Caco-2 (cell line): Measurements from ENCODE around the gene CRTC1. TPM values are rescaled to one million over a fixed set of nuclear protein-coding genes. Genes with fewer than 3 reads are reported as not detected.

Source experiments
- BruUV-seq: library from RNA; stranded (reverse); fragments of 400-500 nt; replicated peaks from 2 replicates; lab custom pipeline; 2021; lab: Mats Ljungman, UMichigan
- CTCF ChIA-PET: fragments of 300-600 bp; sonication (Branson Sonifier 250); formaldehyde crosslinking; loops from one replicate; lab custom pipeline; 2022; ENCODE audit warnings: antibody characterized with exemption; lab: Charles Lee
- POLR2A ChIA-PET: fragments of 300-600 bp; sonication (Branson Sonifier 250); formaldehyde crosslinking; loops from one replicate; lab custom pipeline; 2022; ENCODE audit warnings: antibody characterized with exemption; lab: Charles Lee
- DNase-seq, 2 experiments: peaks; one replicate each; pipeline versions ENCODE4 v3.0.0 to v3.0.0-alpha.2; 2020 to 2022
- H3K27me3 ChIP-seq: replicated peaks from 2 replicates; pipeline ENCODE4 v1.6.0; 2011; ENCODE audit warnings: low read length; ENCODE audit not compliant: control insufficient read depth, insufficient read depth
- H3K36me3 ChIP-seq: 2 replicates; pipeline ENCODE4 v1.5.1; 2011; ENCODE audit warnings: low read length; ENCODE audit not compliant: control insufficient read depth, insufficient read depth
- H3K4me1 ChIP-seq: fragments of 250-450 bp; sonication (Bioruptor Pico); 2 replicates; pipeline ENCODE4 v1.5.1; 2020; ENCODE audit warnings: mild to moderate bottlenecking
- H3K4me3 ChIP-seq: 2 replicates; pipeline ENCODE4 v1.5.1; 2011; ENCODE audit warnings: low read depth, mild to moderate bottlenecking, control low read depth, low read length
- H3K9me3 ChIP-seq: fragments of 250-450 bp; sonication (Bioruptor Pico); 2 replicates; pipeline ENCODE4 v1.5.1; 2020; ENCODE audit warnings: mild to moderate bottlenecking, moderate library complexity
- H3K27ac Mint-ChIP-seq: one replicate; pipeline ENCODE4 v1.8.0; 2022; ENCODE audit warnings: mixed read lengths; ENCODE audit not compliant: unreplicated experiment
- H3K27me3 Mint-ChIP-seq: one replicate; pipeline ENCODE4 v1.8.0; 2022; ENCODE audit warnings: mixed read lengths; ENCODE audit not compliant: insufficient read depth, unreplicated experiment
- H3K36me3 Mint-ChIP-seq: one replicate; pipeline ENCODE4 v1.8.0; 2022; ENCODE audit warnings: mild to moderate bottlenecking, mixed read lengths; ENCODE audit not compliant: insufficient read depth, unreplicated experiment
- H3K4me1 Mint-ChIP-seq: one replicate; pipeline ENCODE4 v1.8.0; 2022; ENCODE audit warnings: low read depth, mixed read lengths; ENCODE audit not compliant: unreplicated experiment
- H3K4me3 Mint-ChIP-seq: one replicate; pipeline ENCODE4 v1.8.0; 2022; ENCODE audit warnings: mild to moderate bottlenecking, moderate library complexity, mixed read lengths; ENCODE audit not compliant: unreplicated experiment
- H3K9me3 Mint-ChIP-seq: one replicate; pipeline ENCODE4 v1.8.0; 2022; ENCODE audit warnings: mixed read lengths; ENCODE audit not compliant: unreplicated experiment
- CTCF ChIP-seq, 2 experiments: fragments of 200-600 bp in 1 of 2; IDR thresholded peaks; 1 replicate in 1 of 2; 2 replicates in 1 of 2; pipeline versions ENCODE4 v1.5.1 to v1.8.0; 2011 to 2022; ENCODE audit warnings: antibody characterized with exemption in 1 of 2, control low read depth in 1 of 2, inconsistent platforms in 1 of 2, low read depth in 1 of 2, low read length in 1 of 2, mild to moderate bottlenecking in 1 of 2, moderate library complexity in 1 of 2; ENCODE audit not compliant: insufficient read depth in 1 of 2, severe bottlenecking in 1 of 2, unreplicated experiment in 1 of 2
- intact Hi-C: fragments of 100-400 bp; cut with micrococcal nuclease; formaldehyde crosslinking; loops from one replicate; pipeline ENCODE4 v1.10.0; 2022; ENCODE audit not compliant: unreplicated experiment
- total RNA-seq: library from RNA; stranded (reverse); gene quantifications from 2 replicates; pipeline ENCODE4 v1.2.3, GENCODE V29; 2022

Gene CRTC1
- total RNA-seq, 1 experiment from 2014 or later = 13.8 TPM

DNA sequence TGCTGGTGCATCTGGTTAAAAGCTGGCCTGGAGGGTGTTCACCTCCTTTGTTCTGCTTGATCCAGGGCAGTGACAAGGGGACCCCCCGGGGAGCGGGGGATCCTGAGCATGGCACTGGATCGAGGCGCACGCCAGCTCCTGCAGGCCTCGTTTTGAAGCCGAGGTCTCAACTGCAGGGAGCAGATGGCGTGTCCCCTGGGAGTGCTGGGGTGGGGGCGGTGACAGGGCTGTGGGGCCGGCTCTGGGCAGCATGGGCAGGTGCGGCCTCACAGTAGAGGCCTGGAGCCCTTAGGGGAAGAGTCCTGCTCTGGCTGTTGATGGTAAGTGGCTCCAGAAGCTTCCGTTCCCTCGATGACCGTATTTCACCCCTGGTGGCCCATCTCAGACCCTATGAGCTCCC is 51.8 kb downstream of the CRTC1 start:
- CTCF ChIA-PET = no interaction called here

GRCh38 chr19:18735752-18736151 is 52.3 kb downstream of the CRTC1 start:
- no peaks in the 10 kb centered on the region for H3K27me3 Mint-ChIP-seq
- intact Hi-C loops = no loop called here
- Histone ChIP-seq H3K9me3 (no peaks in the 10 kb centered on the region), H3K4me1 (peaks cover 64% of the 10 kb centered on the region), H3K36me3 (no peaks in the 10 kb centered on the region), H3K27me3 (no peaks in the 10 kb centered on the region), H3K4me3 (no peak overlapping the region)
- ChIA-PET CTCF (no interaction called here), POLR2A (no interaction called here)
- H3K4me1 Mint-ChIP-seq = peaks cover 39% of the 10 kb centered on the region
- H3K27ac Mint-ChIP-seq = no peak overlapping the region
- no peaks in the 10 kb centered on the region for H3K9me3 Mint-ChIP-seq
- H3K4me3 Mint-ChIP-seq = no peak overlapping the region
- DNase-seq = no peak
- BruUV-seq = no TSS peak
- peaks cover 8% of the 10 kb centered on the region for H3K36me3 Mint-ChIP-seq
- TF ChIP-seq CTCF (IDR thresholded peaks at IDR 0.05; ENCODE audit: insufficient read depth in 1 of 2, low read depth in 1 of 2, low read length in 1 of 2, severe bottlenecking in 1 of 2, unreplicated experiment in 1 of 2) = no peak

More for the DNA sequence above, 51.8 kb downstream of the CRTC1 start:
- POLR2A ChIA-PET = no interaction called here
- peaks cover 60% of the 10 kb centered on the region for H3K4me1 ChIP-seq
- H3K36me3 ChIP-seq = no peaks in the 10 kb centered on the region
- H3K4me3 ChIP-seq = no peak overlapping the region
- no peaks in the 10 kb centered on the region for H3K27me3 Mint-ChIP-seq
- H3K4me1 Mint-ChIP-seq = peaks cover 35% of the 10 kb centered on the region
- no peaks in the 10 kb centered on the region for H3K27me3 ChIP-seq
- no peak overlapping the region for H3K27ac Mint-ChIP-seq
- no peak for DNase-seq
- TF ChIP-seq CTCF (IDR thresholded peaks at IDR 0.05; ENCODE audit: insufficient read depth in 1 of 2, low read depth in 1 of 2, low read length in 1 of 2, severe bottlenecking in 1 of 2, unreplicated experiment in 1 of 2) = no peak
- no TSS peak for BruUV-seq
- no peak overlapping the region for H3K4me3 Mint-ChIP-seq
- intact Hi-C loops = no loop called here
- H3K9me3 Mint-ChIP-seq = no peaks in the 10 kb centered on the region
- H3K36me3 Mint-ChIP-seq = peaks cover 4% of the 10 kb centered on the region
- no peaks in the 10 kb centered on the region for H3K9me3 ChIP-seq

- intact Hi-C loops = no loop called here
- peaks cover 32% of the 10 kb centered on the region for H3K4me1 Mint-ChIP-seq
- no peak for TF ChIP-seq CTCF (IDR thresholded peaks at IDR 0.05; ENCODE audit: insufficient read depth in 1 of 2, low read depth in 1 of 2, low read length in 1 of 2, severe bottlenecking in 1 of 2, unreplicated experiment in 1 of 2)
- POLR2A ChIA-PET = no interaction called here
- H3K9me3 Mint-ChIP-seq = no peaks in the 10 kb centered on the region
- H3K4me3 ChIP-seq = no peak overlapping the region
- no peaks in the 10 kb centered on the region for H3K9me3 ChIP-seq
- CTCF ChIA-PET = no interaction called here
- H3K4me3 Mint-ChIP-seq = no peak overlapping the region
- no TSS peak for BruUV-seq
- H3K36me3 ChIP-seq = no peaks in the 10 kb centered on the region
- DNase-seq = no peak
- H3K27me3 ChIP-seq = no peaks in the 10 kb centered on the region
- peak overlapping the region; percentile 67 for H3K27ac Mint-ChIP-seq
- peaks cover 12% of the 10 kb centered on the region for H3K36me3 Mint-ChIP-seq
- peaks cover 66% of the 10 kb centered on the region for H3K4me1 ChIP-seq
- H3K27me3 Mint-ChIP-seq = no peaks in the 10 kb centered on the region
Observed at GRCh38 chr19:18736415-18737336, 53.2 kb downstream of the CRTC1 start.
